Caco-2 (cell line): Measurements from ENCODE around the gene C5orf15. TPM values are rescaled to one million over a fixed set of nuclear protein-coding genes. Genes with fewer than 3 reads are reported as not detected.

ENCODE experiments used
- BruUV-seq: library from RNA; stranded (reverse); fragments of 400-500 nt; replicated peaks from 2 replicates; lab custom pipeline; 2021; lab: Mats Ljungman, UMichigan
- CTCF ChIA-PET: fragments of 300-600 bp; sonication (Branson Sonifier 250); formaldehyde crosslinking; loops from one replicate; lab custom pipeline; 2022; ENCODE audit warnings: antibody characterized with exemption; lab: Charles Lee
- POLR2A ChIA-PET: fragments of 300-600 bp; sonication (Branson Sonifier 250); formaldehyde crosslinking; loops from one replicate; lab custom pipeline; 2022; ENCODE audit warnings: antibody characterized with exemption; lab: Charles Lee
- DNase-seq, 2 experiments: peaks; one replicate each; pipeline versions ENCODE4 v3.0.0 to v3.0.0-alpha.2; 2020 to 2022
- H3K27me3 ChIP-seq: replicated peaks from 2 replicates; pipeline ENCODE4 v1.6.0; 2011; ENCODE audit warnings: low read length; ENCODE audit not compliant: control insufficient read depth, insufficient read depth
- H3K36me3 ChIP-seq: 2 replicates; pipeline ENCODE4 v1.5.1; 2011; ENCODE audit warnings: low read length; ENCODE audit not compliant: control insufficient read depth, insufficient read depth
- H3K4me1 ChIP-seq: fragments of 250-450 bp; sonication (Bioruptor Pico); 2 replicates; pipeline ENCODE4 v1.5.1; 2020; ENCODE audit warnings: mild to moderate bottlenecking
- H3K4me3 ChIP-seq: 2 replicates; pipeline ENCODE4 v1.5.1; 2011; ENCODE audit warnings: low read depth, mild to moderate bottlenecking, control low read depth, low read length
- H3K9me3 ChIP-seq: fragments of 250-450 bp; sonication (Bioruptor Pico); 2 replicates; pipeline ENCODE4 v1.5.1; 2020; ENCODE audit warnings: mild to moderate bottlenecking, moderate library complexity
- H3K27ac Mint-ChIP-seq: one replicate; pipeline ENCODE4 v1.8.0; 2022; ENCODE audit warnings: mixed read lengths; ENCODE audit not compliant: unreplicated experiment
- H3K27me3 Mint-ChIP-seq: one replicate; pipeline ENCODE4 v1.8.0; 2022; ENCODE audit warnings: mixed read lengths; ENCODE audit not compliant: insufficient read depth, unreplicated experiment
- H3K36me3 Mint-ChIP-seq: one replicate; pipeline ENCODE4 v1.8.0; 2022; ENCODE audit warnings: mild to moderate bottlenecking, mixed read lengths; ENCODE audit not compliant: insufficient read depth, unreplicated experiment
- H3K4me1 Mint-ChIP-seq: one replicate; pipeline ENCODE4 v1.8.0; 2022; ENCODE audit warnings: low read depth, mixed read lengths; ENCODE audit not compliant: unreplicated experiment
- H3K4me3 Mint-ChIP-seq: one replicate; pipeline ENCODE4 v1.8.0; 2022; ENCODE audit warnings: mild to moderate bottlenecking, moderate library complexity, mixed read lengths; ENCODE audit not compliant: unreplicated experiment
- H3K9me3 Mint-ChIP-seq: one replicate; pipeline ENCODE4 v1.8.0; 2022; ENCODE audit warnings: mixed read lengths; ENCODE audit not compliant: unreplicated experiment
- CTCF ChIP-seq, 2 experiments: fragments of 200-600 bp in 1 of 2; IDR thresholded peaks; 1 replicate in 1 of 2; 2 replicates in 1 of 2; pipeline versions ENCODE4 v1.5.1 to v1.8.0; 2011 to 2022; ENCODE audit warnings: antibody characterized with exemption in 1 of 2, control low read depth in 1 of 2, inconsistent platforms in 1 of 2, low read depth in 1 of 2, low read length in 1 of 2, mild to moderate bottlenecking in 1 of 2, moderate library complexity in 1 of 2; ENCODE audit not compliant: insufficient read depth in 1 of 2, severe bottlenecking in 1 of 2, unreplicated experiment in 1 of 2
- intact Hi-C: fragments of 100-400 bp; cut with micrococcal nuclease; formaldehyde crosslinking; loops from one replicate; pipeline ENCODE4 v1.10.0; 2022; ENCODE audit not compliant: unreplicated experiment
- total RNA-seq: library from RNA; stranded (reverse); gene quantifications from 2 replicates; pipeline ENCODE4 v1.2.3, GENCODE V29; 2022

The C5orf15 gene
- total RNA-seq, 1 experiment from 2014 or later = 35.6 TPM

DNA sequence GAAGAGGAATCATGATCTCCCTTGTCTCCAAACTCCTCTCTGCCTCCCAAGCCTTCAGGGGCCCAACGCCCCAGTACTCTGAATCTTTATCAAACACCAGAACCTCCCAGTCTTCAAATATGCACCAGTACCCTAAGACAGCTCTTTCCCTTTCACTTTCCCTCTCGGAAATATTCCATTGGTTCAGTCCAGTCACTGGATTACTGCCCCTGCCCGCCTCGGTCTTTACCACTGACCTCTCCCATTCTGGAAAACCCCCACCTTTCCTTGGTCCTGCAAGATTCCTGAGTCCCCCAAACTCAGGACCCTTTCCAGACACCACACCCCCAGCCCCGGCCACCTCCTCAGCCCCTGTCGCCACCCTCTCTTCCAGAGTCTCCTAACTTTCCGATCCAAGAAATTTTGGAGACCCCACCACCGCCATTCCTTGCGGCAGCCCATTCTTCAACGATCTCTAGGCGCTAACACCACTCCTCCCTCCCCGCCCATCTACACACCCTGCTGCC lies 674 bp downstream of the C5orf15 start:
- CTCF ChIA-PET = no interaction called here
- peak in 1 of 2 experiments; percentile 45 for DNase-seq
- H3K9me3 Mint-ChIP-seq = no peaks in the 10 kb centered on the region
- BruUV-seq = no TSS peak
- intact Hi-C loops = loop anchor here (2.0 kb wide), 1 partner anchor 37 kb away; the partner anchor contains the start of gene VDAC1
- Histone ChIP-seq H3K36me3 (peaks cover 3% of the 10 kb centered on the region; the same call in 1 of the 2 replicates), H3K4me3 (peak overlapping the region; percentile 78), H3K9me3 (0 out of 2 replicates have a peak, but pooled peaks cover 2% of the 10 kb centered on the region), H3K4me1 (peaks cover 17% of the 10 kb centered on the region), H3K27me3 (no peaks in the 10 kb centered on the region)
- POLR2A ChIA-PET = no interaction called here
- peak overlapping the region; percentile 97 for H3K27ac Mint-ChIP-seq
- H3K36me3 Mint-ChIP-seq = peaks cover 45% of the 10 kb centered on the region
- peak overlapping the region; percentile 91 for H3K4me3 Mint-ChIP-seq
- H3K4me1 Mint-ChIP-seq = peaks cover 23% of the 10 kb centered on the region
- H3K27me3 Mint-ChIP-seq = no peaks in the 10 kb centered on the region
- TF ChIP-seq CTCF (IDR thresholded peaks at IDR 0.05; ENCODE audit: insufficient read depth in 1 of 2, low read depth in 1 of 2, low read length in 1 of 2, severe bottlenecking in 1 of 2, unreplicated experiment in 1 of 2) = no peak

- peaks cover 3% of the 10 kb centered on the region; the same call in 1 of the 2 replicates for H3K36me3 ChIP-seq
- ChIA-PET CTCF (no interaction called here), POLR2A (no interaction called here)
- H3K4me1 ChIP-seq = peaks cover 17% of the 10 kb centered on the region
- peak overlapping the region; percentile 4; the same call in 1 of the 2 replicates for H3K4me3 ChIP-seq
- H3K27me3 Mint-ChIP-seq = no peaks in the 10 kb centered on the region
- H3K27me3 ChIP-seq = no peaks in the 10 kb centered on the region
- H3K4me1 Mint-ChIP-seq = peaks cover 24% of the 10 kb centered on the region
- H3K36me3 Mint-ChIP-seq = peaks cover 39% of the 10 kb centered on the region
- peak overlapping the region; percentile 91 for H3K4me3 Mint-ChIP-seq
- 0 out of 2 replicates have a peak, but pooled peaks cover 2% of the 10 kb centered on the region for H3K9me3 ChIP-seq
- TF ChIP-seq CTCF (IDR thresholded peaks at IDR 0.05; ENCODE audit: insufficient read depth in 1 of 2, low read depth in 1 of 2, low read length in 1 of 2, severe bottlenecking in 1 of 2, unreplicated experiment in 1 of 2) = no peak
- no peak for DNase-seq
- H3K9me3 Mint-ChIP-seq = no peaks in the 10 kb centered on the region
- H3K27ac Mint-ChIP-seq = no peak overlapping the region
- BruUV-seq = TSS peak; percentile 0
- intact Hi-C loops = no loop called here
Observed at GRCh38 chr5:133967124-133967523, 1.3 kb downstream of the C5orf15 start.

DNA sequence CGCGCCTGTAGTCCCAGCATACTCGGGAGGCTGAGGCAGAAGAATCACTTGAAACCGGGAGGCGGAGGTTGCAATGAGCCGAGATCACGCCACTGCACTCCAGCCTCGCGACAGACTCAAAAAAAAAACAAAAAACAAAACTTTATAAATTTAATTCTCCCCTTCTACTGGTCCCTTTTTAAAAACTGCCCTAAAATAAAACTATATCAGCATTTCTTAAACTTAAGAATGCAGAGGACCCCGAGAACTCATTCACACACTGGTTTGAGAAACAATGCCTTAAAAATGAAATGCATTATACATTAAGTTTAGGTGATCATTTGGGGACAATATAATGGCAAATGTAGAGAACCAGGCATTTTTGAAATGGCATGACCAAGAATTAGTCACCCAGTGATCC lies 2.3 kb downstream of the C5orf15 start:
- H3K4me1 Mint-ChIP-seq = peaks cover 24% of the 10 kb centered on the region
- CTCF ChIA-PET = no interaction called here
- peaks cover 30% of the 10 kb centered on the region for H3K36me3 Mint-ChIP-seq
- no peaks in the 10 kb centered on the region for H3K27me3 Mint-ChIP-seq
- no peak for DNase-seq
- Histone ChIP-seq H3K4me3 (no peak overlapping the region), H3K9me3 (0 out of 2 replicates have a peak, but pooled peaks cover 2% of the 10 kb centered on the region), H3K27me3 (no peaks in the 10 kb centered on the region), H3K4me1 (peaks cover 16% of the 10 kb centered on the region), H3K36me3 (no peaks in the 10 kb centered on the region; the same call in 1 of the 2 replicates)
- BruUV-seq = no TSS peak
- H3K9me3 Mint-ChIP-seq = no peaks in the 10 kb centered on the region
- no peak overlapping the region for H3K4me3 Mint-ChIP-seq
- POLR2A ChIA-PET = no interaction called here
- no peak for TF ChIP-seq CTCF (IDR thresholded peaks at IDR 0.05; ENCODE audit: insufficient read depth in 1 of 2, low read depth in 1 of 2, low read length in 1 of 2, severe bottlenecking in 1 of 2, unreplicated experiment in 1 of 2)
- no peak overlapping the region for H3K27ac Mint-ChIP-seq
- intact Hi-C loops = no loop called here
